SH-SY5Y (cell line): ENCODE measurements around the gene CNKSR3.

Source experiments
- GATA2 ChIP-seq: IDR thresholded peaks from 2 replicates; pipeline ENCODE4 v1.6.1; 2011; ENCODE audit warnings: mild to moderate bottlenecking, low read depth, low read length
- GATA3 ChIP-seq: IDR thresholded peaks from 2 replicates; pipeline ENCODE4 v1.6.1; 2011; ENCODE audit warnings: low read depth, mild to moderate bottlenecking, low read length, moderate library complexity

DNA sequence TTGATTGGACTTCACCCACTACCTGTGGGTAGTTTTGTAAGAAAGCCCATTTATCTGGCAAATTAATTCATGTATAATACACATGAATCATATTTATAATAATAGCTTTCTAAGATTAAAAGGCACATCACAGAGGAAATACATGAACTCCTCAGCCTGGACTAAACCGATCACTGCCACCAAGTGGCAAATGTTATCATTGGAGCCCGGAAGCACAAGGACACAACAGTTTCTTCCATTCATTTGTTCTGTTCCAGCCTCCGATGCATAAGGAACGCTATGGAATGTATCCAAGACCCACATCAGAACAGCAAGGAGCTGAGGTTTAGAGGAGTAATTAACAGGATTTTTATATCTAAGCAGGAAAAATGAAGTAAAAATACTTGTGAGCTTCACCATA lies 139.9 kb downstream of the CNKSR3 start:
- TF ChIP-seq GATA3 (no peak), GATA2 (0 out of 2 replicates have a peak, but pooled peaks have one; percentile 7)
